H1 (cell line): Measurements from ENCODE around the gene DLG4. TPM values are rescaled to one million over a fixed set of nuclear protein-coding genes. Genes with fewer than 3 reads are reported as not detected.

Experiments used
- CTCF ChIA-PET: fragments of 300-600 bp; sonication (Branson Sonifier 250); formaldehyde crosslinking; loops from one replicate; lab custom pipeline; 2021; ENCODE audit not compliant: partially characterized antibody; lab: Charles Lee
- POLR2A ChIA-PET: fragments of 300-600 bp; sonication (Branson Sonifier 250); formaldehyde crosslinking; loops from one replicate; lab custom pipeline; 2021; ENCODE audit warnings: inconsistent platforms; ENCODE audit not compliant: partially characterized antibody; lab: Charles Lee
- DNase-seq, 2 experiments: peaks; one replicate each; pipeline versions ENCODE4 v3.0.0 to v3.0.0-alpha.2; 2010 to 2022; ENCODE audit warnings: low spot score in 2 of 2, low read depth in 1 of 2, mixed read lengths in 1 of 2
- FAIRE-seq: peaks from 2 replicates; lab custom pipeline; 2011; peaks lifted over from hg19 to GRCh38; lab: Jason Lieb, UNC
- H2AFZ ChIP-seq: 2 replicates; pipeline ENCODE4 v1.8.1; 2012; ENCODE audit warnings: low read length, inconsistent platforms
- H2AK5ac ChIP-seq: 2 replicates; pipeline ENCODE4 v1.6.1; 2013; ENCODE audit warnings: low read depth, low read length
- H2BK120ac ChIP-seq: replicated peaks from 2 replicates; pipeline ENCODE3; 2013; ENCODE audit warnings: low read depth, low read length, inconsistent platforms
- H2BK12ac ChIP-seq: 2 replicates; pipeline ENCODE4 v1.6.1; 2013; ENCODE audit warnings: low read depth, low read length
- H2BK15ac ChIP-seq: 2 replicates; pipeline ENCODE4 v1.6.1; 2013; ENCODE audit warnings: low read length
- H2BK20ac ChIP-seq: 2 replicates; pipeline ENCODE4 v1.6.1; 2013; ENCODE audit warnings: low read length
- H2BK5ac ChIP-seq: 2 replicates; pipeline ENCODE4 v1.6.1; 2013; ENCODE audit warnings: low read depth, low read length
- H3K14ac ChIP-seq: 2 replicates; pipeline ENCODE4 v1.6.1; 2013; ENCODE audit warnings: inconsistent platforms; ENCODE audit not compliant: insufficient read length
- H3K18ac ChIP-seq: 2 replicates; pipeline ENCODE4 v1.6.1; 2013; ENCODE audit warnings: low read length; ENCODE audit errors: extremely low read depth
- H3K23ac ChIP-seq: 2 replicates; pipeline ENCODE4 v1.6.1; 2013; ENCODE audit warnings: inconsistent platforms; ENCODE audit not compliant: insufficient read length
- H3K23me2 ChIP-seq: 2 replicates; pipeline ENCODE4 v1.6.1; 2013; ENCODE audit warnings: low read depth, low read length
- H3K27ac ChIP-seq: 2 replicates; pipeline ENCODE4 v1.6.1; 2011; ENCODE audit warnings: low read depth, low read length, inconsistent platforms
- H3K27me3 ChIP-seq, 4 experiments: replicated peaks in 1 of 4; 1 replicate in 1 of 4; 2 replicates in 3 of 4; pipeline versions ENCODE4 v1.6.1 to v1.8.1; 2011 to 2013; ENCODE audit warnings: low read length in 3 of 4, mild to moderate bottlenecking in 3 of 4, inconsistent platforms in 2 of 4, mixed read lengths in 2 of 4, moderate library complexity in 1 of 4; ENCODE audit not compliant: control insufficient read depth in 3 of 4, insufficient read depth in 3 of 4; ENCODE audit errors: extremely low read depth in 1 of 4
- H3K36me3 ChIP-seq, 4 experiments: 2 replicates each; pipeline versions ENCODE4 v1.6.1 to v1.8.1; 2011 to 2013; ENCODE audit warnings: mild to moderate bottlenecking in 4 of 4, low read length in 3 of 4, moderate library complexity in 2 of 4, control low read depth in 1 of 4, inconsistent platforms in 1 of 4; ENCODE audit not compliant: insufficient read depth in 4 of 4, control insufficient read depth in 2 of 4
- H3K4ac ChIP-seq: replicated peaks from 2 replicates; pipeline ENCODE3; 2013; ENCODE audit warnings: low read length, low read depth, mixed read lengths, inconsistent platforms; ENCODE audit not compliant: insufficient read length
- H3K4me1 ChIP-seq, 4 experiments: replicated peaks in 1 of 4; 1 replicate in 1 of 4; 2 replicates in 3 of 4; pipeline versions ENCODE4 v1.6.1 to v1.8.1; 2011 to 2013; ENCODE audit warnings: low read length in 3 of 4, inconsistent platforms in 2 of 4, mixed read lengths in 1 of 4; ENCODE audit not compliant: insufficient read depth in 4 of 4, control insufficient read depth in 3 of 4
- H3K4me2 ChIP-seq, 2 experiments: 2 replicates each; pipeline versions ENCODE4 v1.6.1 to v1.8.1; 2011 to 2013; ENCODE audit warnings: low read depth in 2 of 2, low read length in 2 of 2, control low read depth in 1 of 2, inconsistent platforms in 1 of 2, mild to moderate bottlenecking in 1 of 2; ENCODE audit not compliant: insufficient read depth in 1 of 2
- H3K4me3 ChIP-seq, 4 experiments: fragments of 200-600, 300-600 bp in 1 of 4; sonication (generic), shearing (Covaris generic), sonication (Bioruptor Twin) in 1 of 4; 2 replicates each; pipeline versions ENCODE4 v1.5.1 to v1.8.1; 2011 to 2016; ENCODE audit warnings: low read length in 4 of 4, low read depth in 3 of 4, control low read depth in 2 of 4, inconsistent platforms in 2 of 4, mild to moderate bottlenecking in 2 of 4, mixed read lengths in 1 of 4, moderate library complexity in 1 of 4; ENCODE audit not compliant: insufficient read depth in 2 of 4; ENCODE audit errors: extremely low read depth in 1 of 4
- H3K56ac ChIP-seq: replicated peaks from 2 replicates; pipeline ENCODE3; 2013; ENCODE audit warnings: low read depth, mild to moderate bottlenecking, mixed read lengths, low read length, inconsistent platforms; ENCODE audit not compliant: insufficient read length
- H3K79me1 ChIP-seq: 2 replicates; pipeline ENCODE4 v1.6.1; 2013; ENCODE audit warnings: low read depth, low read length, control low read depth
- H3K79me2 ChIP-seq, 2 experiments: 2 replicates each; pipeline versions ENCODE4 v1.6.1 to v1.8.1; 2012 to 2013; ENCODE audit warnings: low read length in 2 of 2, mild to moderate bottlenecking in 2 of 2, inconsistent platforms in 1 of 2; ENCODE audit not compliant: insufficient read depth in 2 of 2, control insufficient read depth in 1 of 2
- H3K9ac ChIP-seq, 4 experiments: replicated peaks in 1 of 4; 1 replicate in 1 of 4; 2 replicates in 3 of 4; pipeline versions ENCODE4 v1.6.1 to v1.8.1; 2011 to 2013; ENCODE audit warnings: low read depth in 3 of 4, low read length in 3 of 4, control low read depth in 2 of 4, mild to moderate bottlenecking in 2 of 4, moderate library complexity in 2 of 4, inconsistent platforms in 1 of 4; ENCODE audit errors: extremely low read depth in 1 of 4
- H3K9me3 ChIP-seq, 2 experiments: 2 replicates each; pipeline versions ENCODE4 v1.6.1 to v1.8.1; 2012 to 2013; ENCODE audit warnings: mild to moderate bottlenecking in 2 of 2, moderate library complexity in 2 of 2, control low read depth in 1 of 2, inconsistent platforms in 1 of 2, low read depth in 1 of 2, low read length in 1 of 2, mixed read lengths in 1 of 2; ENCODE audit not compliant: insufficient read depth in 2 of 2
- H4K20me1 ChIP-seq, 2 experiments: replicated peaks in 1 of 2; 2 replicates each; pipeline versions ENCODE3 to v1.8.1; 2011 to 2013; ENCODE audit warnings: inconsistent platforms in 2 of 2, low read length in 2 of 2, mild to moderate bottlenecking in 1 of 2; ENCODE audit not compliant: insufficient read depth in 2 of 2, control insufficient read depth in 1 of 2
- H4K5ac ChIP-seq: 2 replicates; pipeline ENCODE4 v1.6.1; 2013; ENCODE audit warnings: low read length, low read depth, mixed read lengths, inconsistent platforms; ENCODE audit not compliant: insufficient read length
- H4K8ac ChIP-seq: 2 replicates; pipeline ENCODE4 v1.8.0; 2013; ENCODE audit warnings: mild to moderate bottlenecking, moderate library complexity, low read length, inconsistent platforms; ENCODE audit not compliant: insufficient read depth; ENCODE audit errors: extremely low read depth
- H4K91ac ChIP-seq: replicated peaks from 2 replicates; pipeline ENCODE3; 2013; ENCODE audit warnings: low read length, mixed read lengths, inconsistent platforms; ENCODE audit not compliant: insufficient read length
- CBX8 ChIP-seq: fragments of 300-800, 300-1000 bp; sonication (generic); IDR thresholded peaks from 2 replicates; pipeline ENCODE4 v1.7.1; 2016; ENCODE audit warnings: low read depth, low read length, borderline replicate concordance
- CTBP2 ChIP-seq: IDR thresholded peaks from 2 replicates; pipeline ENCODE4 v1.7.0; 2011; ENCODE audit warnings: borderline replicate concordance, mild to moderate bottlenecking, moderate library complexity, mixed read lengths, low read length; ENCODE audit not compliant: insufficient read depth, insufficient read length
- GABPA ChIP-seq: IDR thresholded peaks from 2 replicates; pipeline ENCODE4 v1.6.1; 2011; ENCODE audit warnings: mild to moderate bottlenecking, low read length, moderate library complexity, borderline replicate concordance; ENCODE audit not compliant: insufficient read depth
- HDAC6 ChIP-seq: IDR thresholded peaks from one replicate; pipeline ENCODE4 v1.7.1; 2012; ENCODE audit warnings: low read depth, mild to moderate bottlenecking, inconsistent platforms, low read length, moderate library complexity
- JUN ChIP-seq: IDR thresholded peaks from 2 replicates; pipeline ENCODE4 v1.6.1; 2011; ENCODE audit warnings: low read depth, mild to moderate bottlenecking, improper control_type of control experiment, low read length
- JUND ChIP-seq: IDR thresholded peaks from 2 replicates; pipeline ENCODE4 v1.6.1; 2011; ENCODE audit warnings: mild to moderate bottlenecking, improper control_type of control experiment, low read length
- MAFK ChIP-seq: IDR thresholded peaks from 2 replicates; pipeline ENCODE4 v1.6.1; 2012; ENCODE audit warnings: low read depth, mild to moderate bottlenecking, improper control_type of control experiment, low read length
- NRF1 ChIP-seq: IDR thresholded peaks from 2 replicates; pipeline ENCODE4 v1.6.1; 2011; ENCODE audit warnings: mild to moderate bottlenecking, low read depth, low read length, improper control_type of control experiment
- POLR2AphosphoS5 ChIP-seq: IDR thresholded peaks from 2 replicates; pipeline ENCODE4 v1.6.1; 2011; ENCODE audit warnings: low read depth, low read length
- RFX5 ChIP-seq: IDR thresholded peaks from 2 replicates; pipeline ENCODE4 v1.6.1; 2011; ENCODE audit warnings: low read depth, low read length, improper control_type of control experiment, borderline replicate concordance
- SIN3A ChIP-seq, 2 experiments: IDR thresholded peaks in 1 of 2; conservative IDR thresholded peaks in 1 of 2; 2 replicates each; pipeline ENCODE4 v1.6.1; 2011 to 2012; ENCODE audit warnings: low read length in 2 of 2, improper control_type of control experiment in 1 of 2, low read depth in 1 of 2, mild to moderate bottlenecking in 1 of 2
- SP1 ChIP-seq: IDR thresholded peaks from 2 replicates; pipeline ENCODE4 v1.6.1; 2011; ENCODE audit warnings: low read depth, low read length
- WGBS, 2 experiments: shearing (Covaris generic) in 1 of 2; methylation state at CpG; one replicate each; pipeline versions ENCODE4 v1.1.6 to v1.1.7; 2013 to 2015; ENCODE audit warnings: low lambda C conversion rate in 2 of 2, mixed read lengths in 2 of 2, inconsistent platforms in 1 of 2, low coverage in 1 of 2, missing lambda C conversion rate in 1 of 2; ENCODE audit not compliant: insufficient replicate concordance in 2 of 2, insufficient coverage in 1 of 2, insufficient read length in 1 of 2; ENCODE audit errors: extremely low coverage in 1 of 2, missing lambda C conversion rate in 1 of 2; 5-methylcytosine and 5-hydroxymethylcytosine counted together
- polyA plus RNA-seq, 7 experiments: library from polyadenylated mRNA; depleted of rRNA in 3 of 7; stranded (reverse) in 5 of 7; unstranded in 2 of 7; fragments of >200 nt in 5 of 7; fragments of 200-250 nt in 2 of 7; gene quantifications; 1 replicate in 5 of 7; 2 replicates in 1 of 7; 4 replicates in 1 of 7; pipeline versions ENCODE4 v1.2.1 to v1.2.3, GENCODE V29; 2011 to 2013; ENCODE audit warnings: missing spikeins in 2 of 7, mixed read lengths in 2 of 7
- total RNA-seq: library from RNA; stranded (reverse); fragmentation: NEBNext Ultra II Directional; extraction: Animal tissue kit (Norgen Biotek cat#: 25700); gene quantifications from 2 replicates; pipeline ENCODE4 v1.2.1, GENCODE V29; 2021

DLG4 gene
- total and polyA plus RNA-seq, 2 of the 8 experiments (the other 6 are each of a cell fraction or from before 2014, with no cell fraction given): 18.9 to 45.9 TPM

- Histone ChIP-seq H3K18ac (peak overlapping the region; percentile 88), H3K23ac (no peak overlapping the region), H4K5ac (peak overlapping the region; percentile 35), H4K91ac (no peak overlapping the region), H3K14ac (no peak overlapping the region), H4K8ac (no peak overlapping the region), H2AFZ (no peak overlapping the region), H3K4me1 (peaks cover 5 to 28% (median 23%) of the 10 kb centered on the region in 4 experiments), H3K27me3 (no peaks in the 10 kb centered on the region; a peak in 1 of 7 replicates), H3K4me2 (peak overlapping the region; percentile 64 to 79), H3K36me3 (peaks cover 19 to 29% (median 25%) of the 10 kb centered on the region in 4 experiments), H2BK20ac (no peak overlapping the region), H3K56ac (no peak overlapping the region), H3K4ac (no peak overlapping the region), H4K20me1 (peaks cover 3 to 20% of the 10 kb centered on the region in 2 experiments), H3K9me3 (no peaks in the 10 kb centered on the region), H3K4me3 (peak overlapping the region; percentile 40 to 69 (median 59)), H2AK5ac (no peak overlapping the region), H3K23me2 (peaks cover 18% of the 10 kb centered on the region; the same call in 1 of the 2 replicates), H3K27ac (peak overlapping the region; percentile 68), H3K79me2 (peaks cover 0 to 31% of the 10 kb centered on the region in 2 experiments; a peak in 2 of 4 replicates), H3K9ac (peak overlapping the region in 2 of 4 experiments; percentile 56 to 63; a peak in 3 of 7 replicates), H3K79me1 (peaks cover 22% of the 10 kb centered on the region; the same call in 1 of the 2 replicates), H2BK120ac (no peak overlapping the region), H2BK12ac (no peak overlapping the region), H2BK15ac (no peak overlapping the region), H2BK5ac (peak overlapping the region; percentile 90)
- FAIRE-seq (peak; percentile 85), DNase-seq (peak; percentile 89 to 97)
- CTCF ChIA-PET: interaction anchor here (0.7 to 0.8 kb wide), 2 partner anchors 27 to 33 kb away, joined by 3 to 4 read pairs; no protein-coding TSS in a partner anchor
- POLR2A ChIA-PET: interaction anchor here (1.1 to 2.0 kb wide), 5 partner anchors 10 to 57 kb away, joined by 4 to 8 read pairs (median 4); partner anchors contain the start of genes CLDN7, DLG4, DVL2 and PHF23
- 2% methylated on average over 31 of the region's 34 CpGs; no CpG with 5 or more reads in 1 of the 2 experiments for WGBS, 2 experiments
- TF ChIP-seq CTBP2 (peak; percentile 44), RFX5 (peak; percentile 39; the same call in 1 of the 2 replicates), CBX8 (no peak), SIN3A (conservative IDR thresholded peaks at IDR 0.05 in 1 of 2, IDR thresholded peaks at IDR 0.05 in 1 of 2; ENCODE audit: low read depth in 1 of 2, low read length in 2 of 2) (peak; percentile 85 to 97), POLR2AphosphoS5 (peak; percentile 46; the same call in 1 of the 2 replicates), MAFK (no peak), JUN (no peak), NRF1 (no peak), HDAC6 (no peak), JUND (0 out of 2 replicates have a peak, but pooled peaks have one; percentile 21), SP1 (peak; percentile 90), GABPA (no peak)
Observed at GRCh38 chr17:7204828-7205461, 14.7 kb downstream of the DLG4 start.
